ENCODE data around the gene ESR2. TPM values are rescaled to one million over a fixed set of nuclear protein-coding genes. Genes with fewer than 3 reads are reported as not detected.

The ESR2 gene
- total RNA-seq, 1 donor, result not detected

DNA sequence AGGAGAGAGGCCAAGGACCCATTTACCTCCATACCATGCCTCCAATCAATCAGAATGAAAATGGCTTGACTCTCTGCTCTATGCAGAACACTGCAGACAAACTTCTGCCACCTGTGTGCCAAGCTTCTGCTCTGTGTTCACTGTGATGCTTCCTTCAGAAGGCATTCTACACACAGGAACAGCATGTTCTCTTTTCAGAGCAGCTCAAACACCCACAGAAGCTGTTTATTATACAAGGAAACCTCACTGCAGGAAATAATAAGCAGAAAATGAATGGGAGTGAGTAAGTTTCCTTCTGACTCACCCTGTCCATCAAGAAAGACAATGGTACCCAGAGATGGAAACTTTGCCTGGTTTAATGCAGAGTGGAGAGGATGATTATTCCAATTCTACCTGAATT is 2.4 kb upstream of the ESR2 start:
- no peaks in the 10 kb centered on the region for H4K20me1 ChIP-seq (ENCODE audit: insufficient read depth, low read length)
- H3K27me3 ChIP-seq (ENCODE audit: insufficient read depth, low read length), result peaks cover 39% of the 10 kb centered on the region
- H3K4me3 ChIP-seq (ENCODE audit: insufficient read depth, low read length), result no peak overlapping the region
- no peaks in the 10 kb centered on the region for H3K79me2 ChIP-seq (ENCODE audit: insufficient read depth, low read length)
- H3K4me1 ChIP-seq (ENCODE audit: insufficient read depth, low read length), result peaks cover 12% of the 10 kb centered on the region
- no peak overlapping the region for H3K27ac ChIP-seq (ENCODE audit: low read depth, low read length)
- DNase-seq (ENCODE audit: insufficient read length, low spot score, missing footprints), result peak; percentile 38
- no peaks in the 10 kb centered on the region for H3K9me3 ChIP-seq (ENCODE audit: low read depth, low read length)
- no peak overlapping the region for H3K4me2 ChIP-seq (ENCODE audit: insufficient read depth, low read length)
- TF ChIP-seq, protein P1, sequence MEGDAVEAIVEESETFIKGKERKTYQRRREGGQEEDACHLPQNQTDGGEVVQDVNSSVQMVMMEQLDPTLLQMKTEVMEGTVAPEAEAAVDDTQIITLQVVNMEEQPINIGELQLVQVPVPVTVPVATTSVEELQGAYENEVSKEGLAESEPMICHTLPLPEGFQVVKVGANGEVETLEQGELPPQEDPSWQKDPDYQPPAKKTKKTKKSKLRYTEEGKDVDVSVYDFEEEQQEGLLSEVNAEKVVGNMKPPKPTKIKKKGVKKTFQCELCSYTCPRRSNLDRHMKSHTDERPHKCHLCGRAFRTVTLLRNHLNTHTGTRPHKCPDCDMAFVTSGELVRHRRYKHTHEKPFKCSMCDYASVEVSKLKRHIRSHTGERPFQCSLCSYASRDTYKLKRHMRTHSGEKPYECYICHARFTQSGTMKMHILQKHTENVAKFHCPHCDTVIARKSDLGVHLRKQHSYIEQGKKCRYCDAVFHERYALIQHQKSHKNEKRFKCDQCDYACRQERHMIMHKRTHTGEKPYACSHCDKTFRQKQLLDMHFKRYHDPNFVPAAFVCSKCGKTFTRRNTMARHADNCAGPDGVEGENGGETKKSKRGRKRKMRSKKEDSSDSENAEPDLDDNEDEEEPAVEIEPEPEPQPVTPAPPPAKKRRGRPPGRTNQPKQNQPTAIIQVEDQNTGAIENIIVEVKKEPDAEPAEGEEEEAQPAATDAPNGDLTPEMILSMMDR (IDR thresholded peaks at IDR 0.05; ENCODE audit: extremely low read depth, low read depth, low read length), result no peak
- H3K36me3 ChIP-seq (ENCODE audit: insufficient read depth, low read length), result no peaks in the 10 kb centered on the region
- H2AFZ ChIP-seq (ENCODE audit: low read length), result no peak overlapping the region

DNA sequence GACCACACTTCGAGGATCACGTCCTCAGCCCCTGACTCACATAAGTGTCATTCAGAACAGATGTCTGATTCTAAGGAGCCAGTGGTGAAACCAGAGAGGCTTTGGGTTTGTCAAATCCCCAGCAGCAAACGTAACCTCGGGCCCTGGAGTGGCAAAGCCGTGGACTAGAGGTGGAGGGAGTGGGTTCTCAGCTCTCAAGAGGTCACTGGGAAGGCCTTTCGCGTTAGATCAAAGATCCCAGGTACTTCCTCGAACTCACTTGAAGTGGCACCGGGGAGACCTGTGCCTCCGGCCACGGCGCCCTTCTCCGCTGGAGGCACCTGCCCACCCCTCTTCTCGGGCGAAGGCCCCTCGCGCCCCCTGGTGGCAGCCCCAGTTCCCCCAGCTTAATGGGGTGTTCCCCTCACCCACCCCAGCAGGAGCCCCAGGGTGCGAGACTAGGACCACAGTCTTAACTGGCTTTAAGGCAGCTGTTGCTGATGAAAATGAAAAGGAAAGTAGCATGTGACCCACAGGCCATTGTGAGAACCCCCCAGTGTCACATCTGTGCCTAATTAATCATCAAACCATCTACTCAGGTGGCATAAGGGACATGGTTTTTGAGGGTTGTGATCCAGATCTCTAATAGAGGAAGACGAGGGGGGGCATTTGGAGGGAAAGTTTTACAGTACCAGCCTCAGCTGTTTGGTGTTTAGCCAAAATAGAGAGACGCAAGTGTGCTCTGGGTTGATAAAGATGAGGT is 672 bp upstream of the ESR2 start:
- peaks cover 41% of the 10 kb centered on the region for H3K27me3 ChIP-seq (ENCODE audit: insufficient read depth, low read length)
- peak; percentile 90 for DNase-seq (ENCODE audit: insufficient read length, low spot score, missing footprints)
- H3K4me3 ChIP-seq (ENCODE audit: insufficient read depth, low read length), result peak overlapping the region; percentile 64

DNA sequence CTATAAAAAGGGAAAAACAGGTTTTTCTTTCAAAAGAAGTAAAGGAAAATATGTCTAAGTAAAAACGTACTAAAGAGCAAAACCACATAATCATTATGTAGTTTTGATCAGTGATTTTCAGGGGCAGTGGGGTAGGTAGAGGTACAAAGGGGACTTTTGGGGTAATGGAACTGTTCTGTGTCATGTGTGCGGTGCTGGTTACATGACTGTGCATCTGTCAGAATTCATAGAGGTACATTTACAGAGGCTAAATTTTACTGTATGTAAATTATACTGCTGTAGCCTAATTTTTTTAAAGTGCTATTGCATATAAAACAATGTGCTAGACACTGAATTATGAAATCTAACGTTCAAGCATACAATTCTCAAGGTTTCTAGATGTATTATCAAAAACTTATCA is 2.0 kb downstream of the ESR2 start:
- H3K9me3 ChIP-seq (ENCODE audit: low read depth, low read length), result no peaks in the 10 kb centered on the region
- no peak overlapping the region for H3K4me2 ChIP-seq (ENCODE audit: insufficient read depth, low read length)
- H2AFZ ChIP-seq (ENCODE audit: low read length), result no peak overlapping the region
- no peaks in the 10 kb centered on the region for H3K36me3 ChIP-seq (ENCODE audit: insufficient read depth, low read length)
- no peak for DNase-seq (ENCODE audit: insufficient read length, low spot score, missing footprints)
- H4K20me1 ChIP-seq (ENCODE audit: insufficient read depth, low read length), result no peaks in the 10 kb centered on the region
- no peak overlapping the region for H3K27ac ChIP-seq (ENCODE audit: low read depth, low read length)
- peaks cover 12% of the 10 kb centered on the region for H3K4me1 ChIP-seq (ENCODE audit: insufficient read depth, low read length)
- no peaks in the 10 kb centered on the region for H3K79me2 ChIP-seq (ENCODE audit: insufficient read depth, low read length)
- H3K27me3 ChIP-seq (ENCODE audit: insufficient read depth, low read length), result peaks cover 36% of the 10 kb centered on the region
- no peak overlapping the region for H3K4me3 ChIP-seq (ENCODE audit: insufficient read depth, low read length)
- TF ChIP-seq, protein P1 (IDR thresholded peaks at IDR 0.05; ENCODE audit: extremely low read depth, low read depth, low read length), result no peak

More for the DNA sequence above, 672 bp upstream of the ESR2 start:
- TF ChIP-seq, protein P1 (IDR thresholded peaks at IDR 0.05; ENCODE audit: extremely low read depth, low read depth, low read length), result peak; percentile 71
- Histone ChIP-seq H3K79me2 (ENCODE audit: insufficient read depth, low read length) (no peaks in the 10 kb centered on the region), H3K4me2 (ENCODE audit: insufficient read depth, low read length) (peak overlapping the region; percentile 95), H3K4me1 (ENCODE audit: insufficient read depth, low read length) (peaks cover 12% of the 10 kb centered on the region), H4K20me1 (ENCODE audit: insufficient read depth, low read length) (no peaks in the 10 kb centered on the region), H3K9me3 (ENCODE audit: low read depth, low read length) (no peaks in the 10 kb centered on the region), H2AFZ (ENCODE audit: low read length) (peak overlapping the region; percentile 77), H3K36me3 (ENCODE audit: insufficient read depth, low read length) (no peaks in the 10 kb centered on the region), H3K27ac (ENCODE audit: low read depth, low read length) (no peak overlapping the region)

DNA sequence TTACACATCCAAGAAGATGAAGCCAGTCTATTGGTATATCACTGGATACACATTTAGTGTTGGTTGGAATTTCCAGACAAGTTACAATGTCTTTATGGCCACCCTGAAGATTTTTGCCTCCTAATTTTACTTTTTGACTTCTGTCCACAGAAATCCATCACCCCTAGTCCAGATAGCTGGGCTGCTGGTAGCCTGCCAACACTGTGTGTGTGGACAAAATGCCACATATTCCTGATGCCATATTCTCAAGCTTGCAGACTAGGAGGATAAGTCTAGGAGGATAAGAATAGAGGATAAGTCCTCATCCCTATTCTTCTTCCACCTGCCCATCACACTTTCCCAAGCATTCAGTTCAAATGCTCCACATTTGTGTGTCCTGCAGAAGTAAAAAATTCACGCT is 4.6 kb downstream of the ESR2 start:
- Histone ChIP-seq H3K4me3 (ENCODE audit: insufficient read depth, low read length) (no peak overlapping the region), H3K36me3 (ENCODE audit: insufficient read depth, low read length) (no peaks in the 10 kb centered on the region), H3K9me3 (ENCODE audit: low read depth, low read length) (no peaks in the 10 kb centered on the region), H3K4me2 (ENCODE audit: insufficient read depth, low read length) (no peak overlapping the region), H3K4me1 (ENCODE audit: insufficient read depth, low read length) (peaks cover 8% of the 10 kb centered on the region), H3K27ac (ENCODE audit: low read depth, low read length) (no peak overlapping the region), H4K20me1 (ENCODE audit: insufficient read depth, low read length) (no peaks in the 10 kb centered on the region), H3K27me3 (ENCODE audit: insufficient read depth, low read length) (peaks cover 23% of the 10 kb centered on the region), H3K79me2 (ENCODE audit: insufficient read depth, low read length) (no peaks in the 10 kb centered on the region), H2AFZ (ENCODE audit: low read length) (no peak overlapping the region)
- DNase-seq (ENCODE audit: insufficient read length, low spot score, missing footprints), result no peak
- TF ChIP-seq, protein P1 (IDR thresholded peaks at IDR 0.05; ENCODE audit: extremely low read depth, low read depth, low read length), result no peak

Data from osteoblast (primary cell).